ENCODE measurements around the gene CTU2. TPM values are rescaled to one million over a fixed set of nuclear protein-coding genes. Genes with fewer than 3 reads are reported as not detected.

Gene CTU2
- total and polyA plus RNA-seq, 9 of the 15 experiments (the other 6 are each of a cell fraction or from before 2014, with no cell fraction given), result 1.3 to 105 (median 23.2) TPM

- TF ChIP-seq ZNF740 (CRISPR knock-in tag; IDR thresholded peaks at IDR 0.05) (0 out of 2 replicates have a peak, but pooled peaks have one; percentile 14), ZNF740 (tag; IDR thresholded peaks at IDR 0.05) (no peak), ZNF174 (CRISPR knock-in tag; IDR thresholded peaks at IDR 0.05) (no peak)
- Histone ChIP-seq H3K79me2 (ENCODE audit: control insufficient read depth, insufficient read depth, low read length) (no peaks in the 10 kb centered on the region), H3K9ac (ENCODE audit: insufficient read depth in 1 of 2, low read depth in 2 of 2, low read length in 2 of 2) (peak overlapping the region in 1 of 2 experiments; percentile 6; a peak in 1 of 4 replicates), H3K4me1 (replicated peaks in 1 of 2; ENCODE audit: control insufficient read depth in 2 of 2, insufficient read depth in 2 of 2, low read length in 2 of 2) (peaks cover 18 to 85% of the 10 kb centered on the region in 2 experiments), H3K4me3 (no peak overlapping the region), H3K9me1 (ENCODE audit: control insufficient read depth, insufficient read depth, low read length) (no peaks in the 10 kb centered on the region), H2AFZ (ENCODE audit: low read depth, low read length) (no peak overlapping the region), H3K36me3 (ENCODE audit: control insufficient read depth, insufficient read depth, low read length) (peaks cover 27% of the 10 kb centered on the region; the same call in 1 of the 3 replicates), H3K4me2 (ENCODE audit: insufficient read depth, low read length) (no peak overlapping the region), H4K20me1 (replicated peaks; ENCODE audit: control insufficient read depth, insufficient read depth, low read length) (no peaks in the 10 kb centered on the region), H3K9me3 (replicated peaks; ENCODE audit: control insufficient read depth, insufficient read depth, low read depth, low read length) (no peaks in the 10 kb centered on the region), H3K27ac (ENCODE audit: extremely low read depth, low read depth, low read length) (no peak overlapping the region), H3K27me3 (ENCODE audit: control insufficient read depth in 2 of 2, insufficient read depth in 2 of 2, low read length in 2 of 2) (no peaks in the 10 kb centered on the region)
- ChIA-PET POLR2A (interaction anchor here (1.1 kb wide), 1 partner anchor 17 kb away, joined by 3 read pairs; no protein-coding TSS in a partner anchor), CTCF (ENCODE audit: low intra/inter-chr PET ratio) (no interaction called here)
- ATAC-seq, result no peak
- WGBS (ENCODE audit: insufficient coverage, low coverage, missing lambda C conversion rate), result 77% methylated on average over 32 of the region's 39 CpGs
- DNase-seq (ENCODE audit: extremely low read depth in 1 of 4, low spot score in 3 of 4), result no peak
- no TSS peak for BruUV-seq (replicated peaks)
- no peak for FAIRE-seq
- in situ Hi-C loops (cut with MboI) (no loop called here), intact Hi-C loops (cut with micrococcal nuclease) (no loop called here)
Observed at GRCh38 chr16:88693420-88694177, 12.7 kb upstream of the CTU2 start.
